Activated CD8-positive, alpha-beta T cell treated with anti-CD3 and anti-CD28 coated beads for 36 hours (primary cell): Measurements from ENCODE around the gene TCP11. TPM values are rescaled to one million over a fixed set of nuclear protein-coding genes. Genes with fewer than 3 reads are reported as not detected.

Source experiments
- ATAC-seq: fragments of 200-7000 bp; cut with Tn5 transposase; one replicate; pipeline ENCODE4 v1.10.0; 2021; ENCODE audit warnings: mild to moderate bottlenecking, moderate library complexity
- CTCF ChIA-PET: fragments of 350-600 bp; sonication (Branson Sonifier 250); formaldehyde crosslinking; loops from one replicate; lab custom pipeline; 2021; ENCODE audit warnings: antibody characterized with exemption; lab: Charles Lee
- POLR2A ChIA-PET: fragments of 350-600 bp; sonication (Branson Sonifier 250); formaldehyde crosslinking; loops from one replicate; lab custom pipeline; 2021; ENCODE audit warnings: antibody characterized with exemption; lab: Charles Lee
- DNase-seq: peaks from one replicate; pipeline ENCODE4 v3.0.0-alpha.2; 2020
- H3K27ac Mint-ChIP-seq: one replicate; pipeline ENCODE4 v1.8.0; 2021; ENCODE audit warnings: mild to moderate bottlenecking, mixed read lengths
- H3K27me3 Mint-ChIP-seq: one replicate; pipeline ENCODE4 v1.8.0; 2021; ENCODE audit warnings: mixed read lengths
- H3K36me3 Mint-ChIP-seq: one replicate; pipeline ENCODE4 v1.8.0; 2021; ENCODE audit warnings: low read depth, mixed read lengths
- H3K4me1 Mint-ChIP-seq: one replicate; pipeline ENCODE4 v1.8.0; 2021; ENCODE audit warnings: low read depth, mixed read lengths
- H3K4me3 Mint-ChIP-seq: one replicate; pipeline ENCODE4 v1.8.0; 2021; ENCODE audit warnings: mild to moderate bottlenecking, moderate library complexity, mixed read lengths
- H3K9me3 Mint-ChIP-seq: one replicate; pipeline ENCODE4 v1.8.0; 2021; ENCODE audit warnings: mixed read lengths
- CTCF ChIP-seq: fragments of 200-600 bp; IDR thresholded peaks from one replicate; pipeline ENCODE4 v1.8.0; 2022; ENCODE audit warnings: antibody characterized with exemption, mild to moderate bottlenecking
- intact Hi-C: fragments of 100-400 bp; cut with micrococcal nuclease; formaldehyde crosslinking; loops from one replicate; pipeline ENCODE4 v1.10.0; 2022
- total RNA-seq, 2 experiments: library from RNA; stranded (reverse); gene quantifications; one replicate each; pipeline ENCODE4 v1.2.3, GENCODE V29; 2021

The TCP11 gene
- total RNA-seq, 2 experiments from 2014 or later: not detected

- H3K4me3 Mint-ChIP-seq: no peak overlapping the region
- ATAC-seq (no peak), DNase-seq (no peak)
- H3K36me3 Mint-ChIP-seq: peaks cover 2% of the 10 kb centered on the region
- no peaks in the 10 kb centered on the region for H3K4me1 Mint-ChIP-seq
- CTCF ChIA-PET: interaction anchor here (0.6 kb wide), 1 partner anchor 20 kb away, joined by 3 read pairs; no protein-coding TSS in a partner anchor
- TF ChIP-seq CTCF: no peak
- POLR2A ChIA-PET: no interaction called here
- H3K9me3 Mint-ChIP-seq: no peaks in the 10 kb centered on the region
- H3K27me3 Mint-ChIP-seq: no peaks in the 10 kb centered on the region
- intact Hi-C loops: no loop called here
- H3K27ac Mint-ChIP-seq: no peak overlapping the region
Observed at GRCh38 chr6:35085359-35086281, 55.5 kb downstream of the TCP11 start.

- no peak overlapping the region for H3K27ac Mint-ChIP-seq
- no peak for DNase-seq
- ChIA-PET CTCF (no interaction called here), POLR2A (no interaction called here)
- TF ChIP-seq CTCF: no peak
- intact Hi-C loops: no loop called here
- H3K4me3 Mint-ChIP-seq: no peak overlapping the region
- no peaks in the 10 kb centered on the region for H3K27me3 Mint-ChIP-seq
- H3K4me1 Mint-ChIP-seq: no peaks in the 10 kb centered on the region
- H3K36me3 Mint-ChIP-seq: peaks cover 2% of the 10 kb centered on the region
- no peaks in the 10 kb centered on the region for H3K9me3 Mint-ChIP-seq
- ATAC-seq: no peak
Observed at GRCh38 chr6:35084511-35085203, 56.5 kb downstream of the TCP11 start.

- H3K4me3 Mint-ChIP-seq: no peak overlapping the region
- DNase-seq (no peak), ATAC-seq (no peak)
- H3K36me3 Mint-ChIP-seq: peaks cover 2% of the 10 kb centered on the region
- no peak for TF ChIP-seq CTCF
- ChIA-PET CTCF (no interaction called here), POLR2A (no interaction called here)
- no peaks in the 10 kb centered on the region for H3K9me3 Mint-ChIP-seq
- no peaks in the 10 kb centered on the region for H3K27me3 Mint-ChIP-seq
- no peak overlapping the region for H3K27ac Mint-ChIP-seq
- H3K4me1 Mint-ChIP-seq: no peaks in the 10 kb centered on the region
- intact Hi-C loops: no loop called here
Observed at GRCh38 chr6:35084041-35084491, 57.1 kb downstream of the TCP11 start.

GRCh38 chr6:35083507-35083906 lies 57.6 kb downstream of the TCP11 start:
- Mint-ChIP-seq H3K4me1 (no peaks in the 10 kb centered on the region), H3K27me3 (no peaks in the 10 kb centered on the region), H3K4me3 (no peak overlapping the region), H3K9me3 (no peaks in the 10 kb centered on the region), H3K27ac (no peak overlapping the region), H3K36me3 (peaks cover 2% of the 10 kb centered on the region)
- ATAC-seq (no peak), DNase-seq (no peak)
- CTCF ChIA-PET: interaction anchor here (1.1 kb wide), 1 partner anchor 123 kb away, joined by 3 read pairs; no protein-coding TSS in a partner anchor
- POLR2A ChIA-PET: no interaction called here
- no peak for TF ChIP-seq CTCF
- intact Hi-C loops: no loop called here
